WTC11 (cell line): Measurements from ENCODE around the gene ADGRF5.

Source experiments
- ATF3 ChIP-seq: sonication (generic); formaldehyde crosslinking; conservative IDR thresholded peaks from 2 replicates; pipeline ENCODE4 v1.8.1; 2022; ENCODE audit warnings: mild to moderate bottlenecking, missing genetic modification reagents
- ATF6 ChIP-seq: sonication (generic); formaldehyde crosslinking; IDR thresholded peaks from 2 replicates; pipeline ENCODE4 v1.8.1; 2023; ENCODE audit warnings: mild to moderate bottlenecking, missing genetic modification reagents
- CTCF ChIP-seq: fragments of 200-600 bp; IDR thresholded peaks from 2 replicates; pipeline ENCODE4 v1.8.0; 2022; ENCODE audit warnings: antibody characterized with exemption
- E2F5 ChIP-seq: sonication (generic); formaldehyde crosslinking; IDR thresholded peaks from 2 replicates; pipeline ENCODE4 v1.8.1; 2022; ENCODE audit warnings: mild to moderate bottlenecking, moderate library complexity, missing genetic modification reagents
- GRHL2 ChIP-seq: fragments of 250-450 bp; sonication (Bioruptor Pico); IDR thresholded peaks from 2 replicates; pipeline ENCODE4 v1.8.0; 2022; ENCODE audit warnings: mild to moderate bottlenecking, moderate library complexity; ENCODE audit not compliant: insufficient replicate concordance, severe bottlenecking
- PRRX2 ChIP-seq: fragments of 250-450 bp; sonication (Bioruptor Pico); IDR thresholded peaks from 2 replicates; pipeline ENCODE4 v1.8.0; 2021; ENCODE audit warnings: mild to moderate bottlenecking
- SP1 ChIP-seq: sonication (generic); formaldehyde crosslinking; conservative IDR thresholded peaks from 2 replicates; pipeline ENCODE4 v1.8.1; 2022; ENCODE audit warnings: missing genetic modification reagents
- USF1 ChIP-seq: sonication (generic); formaldehyde crosslinking; IDR thresholded peaks from 2 replicates; pipeline ENCODE4 v1.8.0; 2022; ENCODE audit warnings: mild to moderate bottlenecking, missing genetic modification reagents
- ZNF512 ChIP-seq: sonication (generic); formaldehyde crosslinking; IDR thresholded peaks from 2 replicates; pipeline ENCODE4 v1.8.1; 2022; ENCODE audit warnings: missing genetic modification reagents, borderline replicate concordance

GRCh38 chr6:46893648-46894047, 28.1 kb downstream of the ADGRF5 start:
- TF ChIP-seq SP1 (CRISPR knock-in tag): no peak
- no peak for TF ChIP-seq E2F5 (CRISPR knock-in tag)
- no peak for TF ChIP-seq CTCF
- no peak for TF ChIP-seq ZNF512 (CRISPR knock-in tag)
- no peak for TF ChIP-seq ATF6 (CRISPR knock-in tag)
- no peak for TF ChIP-seq PRRX2 (CRISPR knock-in tag)
- TF ChIP-seq ATF3 (CRISPR knock-in tag): no peak
- TF ChIP-seq USF1 (CRISPR knock-in tag): no peak
- TF ChIP-seq GRHL2 (CRISPR knock-in tag): no peak
